SHP77 treated with DMSO at 0.1 percent for 48 hours (cell line): Measurements from ENCODE around the gene CFDP1.

Experiments used
- DNase-seq: peaks from one replicate; lab custom pipeline; 2025; lab: John Stamatoyannopoulos, UW

The CFDP1 gene

DNA sequence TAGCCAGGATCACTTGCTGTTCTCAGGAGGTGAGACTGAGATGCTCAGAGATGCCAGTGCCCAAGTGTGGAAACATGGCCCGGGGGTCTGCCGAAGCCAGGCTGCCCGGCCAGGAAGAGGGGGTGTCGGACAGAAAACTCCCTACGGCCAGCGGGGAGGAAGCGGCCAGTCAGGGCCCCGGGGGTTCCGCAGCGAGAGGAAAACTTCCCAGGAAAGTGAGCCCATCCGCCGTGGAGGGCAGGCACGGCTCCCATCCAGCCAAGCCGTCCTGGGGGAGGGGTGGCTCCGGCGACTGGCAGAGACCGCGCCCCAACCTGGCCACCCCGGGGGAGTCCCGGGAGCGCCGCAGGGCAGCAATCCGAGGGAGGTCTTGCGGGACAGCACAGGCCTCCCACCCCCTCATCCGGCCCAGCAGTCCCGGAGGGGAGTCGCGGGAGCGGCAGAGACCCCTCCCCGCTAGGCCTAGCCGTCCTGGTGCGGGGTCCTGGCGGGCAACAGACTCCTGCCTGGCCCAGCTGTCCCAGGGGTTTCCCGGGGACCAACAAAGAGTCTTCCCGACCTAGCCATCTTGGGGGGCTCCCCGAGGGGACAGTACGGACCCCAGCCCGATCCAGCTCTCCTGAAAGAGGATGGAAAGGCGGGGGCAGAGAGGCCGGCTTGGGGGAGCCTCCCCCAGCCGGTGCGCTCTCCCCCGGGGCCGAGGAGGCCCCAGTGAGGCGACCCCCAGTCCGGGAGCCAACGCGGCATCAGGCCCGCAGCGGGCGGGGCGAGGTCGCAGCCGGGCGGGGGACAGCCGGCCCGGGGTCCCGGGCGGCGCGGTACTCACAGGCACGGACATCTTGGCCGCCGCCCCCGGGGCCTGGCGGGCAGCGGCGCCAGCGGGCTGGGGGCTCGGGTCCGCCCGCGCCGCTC is 168.0 kb downstream of the CFDP1 start:
- DNase-seq, result no peak

GRCh38 chr16:75264457-75264998 is 168.8 kb downstream of the CFDP1 start:
- DNase-seq, result peak; percentile 35

GRCh38 chr16:75263963-75264445 is 169.3 kb downstream of the CFDP1 start:
- no peak for DNase-seq

- no peak for DNase-seq
Observed at GRCh38 chr16:75263291-75263962, 169.9 kb downstream of the CFDP1 start.

DNA sequence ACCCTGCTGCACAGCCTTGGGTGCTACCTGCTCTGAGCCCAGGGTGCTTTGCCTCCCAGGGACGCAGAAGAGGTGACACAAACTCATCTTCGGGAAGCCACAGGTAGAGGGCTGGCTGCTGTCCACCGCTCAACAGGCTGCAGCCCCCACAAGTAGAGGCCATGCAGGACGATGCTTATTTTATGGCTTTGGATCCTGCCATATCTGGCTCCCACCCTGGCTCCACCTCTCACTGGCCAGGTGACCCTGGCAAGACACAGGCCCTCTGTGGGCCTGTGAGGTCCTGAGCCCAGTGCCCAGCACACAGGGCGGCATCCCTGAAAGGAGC is 170.5 kb downstream of the CFDP1 start:
- no peak for DNase-seq

DNA sequence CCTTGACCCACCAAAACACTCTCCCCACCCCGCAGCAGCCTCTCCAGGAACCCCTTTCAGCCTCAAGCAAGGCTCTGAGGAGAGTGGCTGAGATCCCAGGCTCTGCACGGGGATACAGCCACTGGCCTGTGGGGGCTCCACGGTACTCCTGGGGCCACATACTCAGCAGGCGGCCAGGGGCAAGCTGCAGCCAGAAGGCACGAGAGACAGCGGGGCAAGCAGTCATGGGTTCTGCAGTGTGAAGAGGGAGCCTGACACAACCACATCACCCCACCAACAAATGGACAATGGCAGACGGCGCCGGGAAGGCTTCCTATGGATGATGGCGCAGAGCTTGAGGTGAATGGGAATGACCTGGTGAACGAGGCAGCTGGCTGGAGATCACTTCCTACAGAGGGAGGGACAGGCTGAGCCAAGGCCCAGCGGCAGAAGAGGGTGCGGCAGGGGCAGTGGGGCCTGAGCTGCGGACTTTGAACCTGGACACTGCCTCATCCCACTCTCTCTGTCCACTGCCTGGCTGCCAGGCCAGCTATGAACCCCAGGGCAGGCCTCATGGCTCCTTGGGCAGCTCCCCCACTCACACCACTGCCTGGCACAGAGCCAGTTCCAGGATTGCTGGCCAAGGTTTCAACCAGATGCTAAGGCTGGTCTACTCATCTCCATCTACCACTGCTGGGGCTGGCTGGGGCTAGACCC is 171.1 kb downstream of the CFDP1 start:
- no peak for DNase-seq

DNA sequence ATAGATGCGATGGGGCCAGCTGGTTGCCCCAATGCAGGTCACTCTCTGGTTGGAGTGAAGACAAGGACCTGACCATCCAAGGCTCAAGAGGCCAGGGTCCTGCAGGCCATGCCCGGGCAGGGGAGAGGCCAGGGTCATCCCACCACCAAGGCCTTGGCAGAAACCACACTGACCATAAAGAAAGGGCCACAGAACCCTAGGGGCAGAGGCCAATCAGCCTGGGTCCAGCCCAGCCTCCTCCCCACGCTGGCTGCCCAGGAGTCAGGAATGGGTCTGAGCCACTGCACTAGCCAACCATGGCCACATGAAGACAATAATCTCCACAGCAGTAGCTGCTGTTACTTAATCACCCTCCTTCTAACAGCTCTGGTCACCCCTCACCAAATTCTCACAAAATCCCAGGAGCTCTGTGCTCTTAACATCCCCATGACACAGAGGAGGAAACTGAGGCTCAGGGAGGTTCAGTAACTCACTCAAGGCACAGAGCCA is 171.7 kb downstream of the CFDP1 start:
- DNase-seq, result no peak

- DNase-seq, result no peak
Observed at GRCh38 chr16:75260851-75261589, 172.3 kb downstream of the CFDP1 start.

DNA sequence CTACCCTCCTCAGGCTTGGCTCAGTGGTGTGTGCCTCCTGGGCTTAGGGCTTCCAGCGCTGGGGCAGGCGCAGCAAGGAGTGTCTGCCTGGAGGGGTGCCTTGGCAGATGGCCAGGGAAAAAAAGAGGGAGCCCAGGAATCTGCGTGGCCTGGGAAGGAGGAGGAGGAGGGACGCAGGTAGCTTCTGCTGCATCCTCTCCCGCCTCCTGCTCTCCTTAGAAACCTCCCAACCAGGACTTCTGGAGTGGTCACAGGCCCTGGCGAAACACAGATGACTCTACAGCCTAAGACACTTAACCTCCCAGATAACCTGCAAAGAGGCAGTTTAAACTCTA is 174.5 kb downstream of the CFDP1 start:
- no peak for DNase-seq

- no peak for DNase-seq
Observed at GRCh38 chr16:75257886-75258806, 175.2 kb downstream of the CFDP1 start.

DNA sequence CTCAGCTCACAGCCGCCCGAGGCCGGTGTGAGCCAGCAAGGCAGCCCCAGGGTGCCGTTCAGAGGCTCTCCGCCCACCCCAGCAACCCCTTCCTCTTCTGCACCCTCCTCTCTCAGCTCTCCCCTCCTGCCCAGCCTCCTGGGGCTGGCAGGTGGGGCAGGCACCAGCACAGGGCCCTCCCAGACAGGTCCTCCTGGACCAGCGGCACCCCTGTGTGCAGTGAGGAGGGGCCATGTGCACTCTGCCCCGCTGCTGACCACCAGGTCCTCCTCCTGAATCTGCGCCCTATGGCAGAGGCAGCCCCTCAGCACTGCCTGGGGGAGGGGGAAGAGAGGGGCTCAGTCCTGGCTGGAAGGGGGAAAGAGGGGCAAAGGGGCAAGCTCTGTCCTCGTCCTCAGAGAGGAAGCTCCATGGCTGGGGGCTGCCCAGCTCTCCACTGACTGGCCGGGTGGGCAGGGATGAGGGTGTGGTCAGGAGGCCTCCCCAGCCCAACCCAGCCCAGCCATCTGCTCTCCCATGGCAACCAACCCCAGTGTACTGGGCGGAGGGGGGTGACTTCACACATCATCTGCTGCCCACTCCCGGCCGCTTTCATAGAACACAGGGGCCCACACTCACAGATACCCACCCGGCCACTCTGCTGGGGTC is 176.5 kb downstream of the CFDP1 start:
- DNase-seq, result no peak

DNA sequence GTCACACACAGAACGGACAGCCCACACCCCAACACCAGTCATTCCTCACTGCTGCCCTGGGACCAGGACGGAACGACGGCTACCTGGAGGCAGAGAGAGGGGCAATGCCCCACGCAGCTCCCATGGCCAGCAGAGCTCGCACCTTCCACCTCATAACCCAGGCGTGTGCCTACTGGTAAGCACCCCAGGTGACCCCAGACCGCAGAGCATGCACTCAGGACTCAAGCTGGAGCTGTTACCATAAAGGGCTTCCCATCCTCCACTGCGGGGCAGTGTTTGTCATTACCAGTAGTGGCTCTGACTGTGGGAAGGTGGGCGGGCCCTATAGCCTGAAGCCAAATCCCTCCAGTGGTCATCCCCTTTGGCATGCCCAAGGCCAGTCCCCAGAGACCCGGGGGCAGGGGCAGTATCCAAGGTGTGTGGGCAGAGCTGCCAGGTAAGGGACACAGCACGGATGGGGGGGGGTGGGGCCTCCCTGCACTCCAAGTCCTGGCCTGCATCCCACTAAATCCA is 177.2 kb downstream of the CFDP1 start:
- no peak for DNase-seq

DNA sequence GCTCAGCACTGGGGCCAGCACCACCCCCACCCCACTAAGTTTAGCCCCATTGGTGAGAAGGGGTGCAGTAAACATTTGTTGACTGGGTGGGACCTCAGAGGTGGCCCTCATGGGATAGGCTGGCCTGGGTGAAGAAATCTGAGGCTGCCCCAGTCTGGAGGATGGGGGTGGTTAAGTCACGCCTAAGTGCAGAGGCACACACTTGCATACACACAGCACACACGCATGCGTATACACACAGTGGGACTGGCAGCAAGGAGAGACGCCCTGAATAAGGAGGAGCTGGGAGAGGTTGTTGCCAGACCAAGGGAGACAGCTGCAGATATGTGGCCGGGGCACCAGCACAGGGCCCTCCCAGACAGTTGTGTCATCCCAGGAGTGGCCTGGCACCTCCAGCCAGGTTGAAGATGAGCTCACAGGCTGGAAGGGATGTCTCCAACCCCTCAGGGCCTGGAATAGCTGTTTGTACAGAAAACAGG is 178.9 kb downstream of the CFDP1 start:
- no peak for DNase-seq

- no peak for DNase-seq
Observed at GRCh38 chr16:75252946-75253911, 180.1 kb downstream of the CFDP1 start.

- no peak for DNase-seq
Observed at GRCh38 chr16:75252049-75252864, 181.0 kb downstream of the CFDP1 start.

DNA sequence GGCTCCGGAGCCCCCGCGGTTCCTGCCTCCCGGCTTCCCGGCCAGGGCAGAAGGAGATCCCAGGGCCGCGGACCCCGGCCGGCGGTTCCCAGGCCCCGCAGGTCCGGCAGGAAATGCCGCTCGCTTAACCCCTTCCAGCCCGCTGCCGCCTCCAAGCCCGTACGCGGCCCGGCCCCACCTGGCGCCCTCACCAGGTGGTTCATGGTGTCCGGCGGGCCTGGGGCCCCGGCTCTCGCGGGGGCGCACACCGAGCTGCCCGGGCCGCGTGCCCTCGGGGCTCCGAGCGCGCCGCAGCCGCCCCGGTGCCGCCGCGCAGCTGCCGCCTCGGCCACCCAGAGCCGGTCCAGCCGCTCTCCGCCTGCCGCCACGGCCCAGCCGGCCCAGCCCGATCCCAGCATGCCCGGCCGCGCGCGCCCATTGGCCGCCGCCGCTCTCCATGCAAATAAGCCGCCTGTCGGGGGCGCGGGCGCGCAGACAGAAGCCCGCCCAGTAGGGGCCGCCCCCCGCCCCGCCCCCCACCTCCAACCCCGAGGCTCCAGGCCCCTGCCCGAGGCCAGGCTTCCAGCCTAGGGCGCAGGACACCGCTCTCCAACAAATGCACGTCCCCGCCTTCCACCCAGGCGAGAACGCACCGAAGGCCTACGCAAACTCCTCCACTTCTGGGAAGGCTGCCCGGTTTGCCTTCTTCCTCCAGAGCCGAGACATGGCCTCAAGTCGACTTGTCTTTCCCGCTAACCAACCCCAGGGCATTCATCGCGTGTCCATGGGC is 181.8 kb downstream of the CFDP1 start, which contains the start of gene BCAR1:
TSS of gene BCAR1 (minus strand) at position 345 of the 769 bp plus-strand sequence. CDS start at position 203, 142 bp downstream.
- peak; percentile 33 for DNase-seq

GRCh38 chr16:75250809-75251279 is 182.5 kb downstream of the CFDP1 start:
- DNase-seq, result no peak
